Natural killer cell (primary cell): ENCODE measurements around the gene FAM107B. TPM values are rescaled to one million over a fixed set of nuclear protein-coding genes. Genes with fewer than 3 reads are reported as not detected.

Experiments used
- ATAC-seq, 3 donors: fragments of 150-1000 bp in 2 of 3; fragments of 200-7000 bp in 1 of 3; cut with Tn5 transposase; 1 replicate in 1 of 3; 2 replicates in 2 of 3; pipeline ENCODE4 v1.10.0; 2021; ENCODE audit warnings: mild to moderate bottlenecking in 2 of 3, moderate library complexity in 2 of 3
- DNase-seq, 2 donors: peaks; one replicate each; pipeline versions ENCODE4 v3.0.0 to v3.0.0-alpha.2; 2013 to 2021; ENCODE audit warnings: mixed read lengths in 1 of 2
- H3K27ac ChIP-seq: one replicate; pipeline ENCODE4 v1.5.1; 2013; ENCODE audit warnings: mild to moderate bottlenecking, low read length
- H3K27me3 ChIP-seq: one replicate; pipeline ENCODE4 v1.6.1; 2013; ENCODE audit warnings: low read length; ENCODE audit not compliant: control insufficient read depth, insufficient read depth
- H3K36me3 ChIP-seq: one replicate; pipeline ENCODE4 v1.6.1; 2013; ENCODE audit warnings: low read length; ENCODE audit not compliant: control insufficient read depth, insufficient read depth
- H3K4me1 ChIP-seq: one replicate; pipeline ENCODE4 v1.6.1; 2013; ENCODE audit warnings: low read length; ENCODE audit not compliant: control insufficient read depth, insufficient read depth
- H3K4me3 ChIP-seq: one replicate; pipeline ENCODE4 v1.5.1; 2013; ENCODE audit warnings: low read length
- H3K9me3 ChIP-seq: one replicate; pipeline ENCODE4 v1.6.1; 2013; ENCODE audit warnings: low read length; ENCODE audit not compliant: control insufficient read depth, insufficient read depth
- H3K27ac Mint-ChIP-seq, 2 donors: one replicate each; pipeline ENCODE4 v1.8.0; 2022; ENCODE audit warnings: mild to moderate bottlenecking in 2 of 2, mixed read lengths in 2 of 2, moderate library complexity in 1 of 2
- H3K27me3 Mint-ChIP-seq, 2 donors: one replicate each; pipeline ENCODE4 v1.8.0; 2022; ENCODE audit warnings: low read depth in 2 of 2, mixed read lengths in 2 of 2
- H3K36me3 Mint-ChIP-seq: one replicate; pipeline ENCODE4 v1.8.0; 2022; ENCODE audit warnings: mixed read lengths
- H3K4me1 Mint-ChIP-seq, 2 donors: one replicate each; pipeline ENCODE4 v1.8.0; 2022; ENCODE audit warnings: mixed read lengths in 2 of 2
- H3K4me3 Mint-ChIP-seq: one replicate; pipeline ENCODE4 v1.8.0; 2022; ENCODE audit warnings: mild to moderate bottlenecking, moderate library complexity, mixed read lengths
- H3K9me3 Mint-ChIP-seq, 2 donors: one replicate each; pipeline ENCODE4 v1.8.0; 2022; ENCODE audit warnings: mixed read lengths in 2 of 2
- WGBS: methylation state at CpG from one replicate; pipeline ENCODE4 v1.1.7; 2013; ENCODE audit warnings: missing lambda C conversion rate; ENCODE audit not compliant: insufficient coverage; 5-methylcytosine and 5-hydroxymethylcytosine counted together
- intact Hi-C: fragments of 100-400 bp; cut with micrococcal nuclease; formaldehyde crosslinking; loops from one replicate; pipeline ENCODE4 v1.14.2; 2022
- total RNA-seq, 4 donors: library from RNA; stranded (reverse); fragments of 120-200 nt in 1 of 4; gene quantifications; one replicate each; pipeline versions ENCODE4 v1.2.3 to v1.2.4, GENCODE V29; 2013 to 2022
- TF ChIP-seq, protein P1 (sequence below): fragments of 200-600 bp; IDR thresholded peaks from one replicate; pipeline ENCODE4 v1.8.0; 2022; ENCODE audit warnings: antibody characterized with exemption

The FAM107B gene
- total RNA-seq, 3 donors from 2014 or later (not counting 1 experiment from before 2014, with no cell fraction given): 165 to 226 (median 224) TPM

DNA sequence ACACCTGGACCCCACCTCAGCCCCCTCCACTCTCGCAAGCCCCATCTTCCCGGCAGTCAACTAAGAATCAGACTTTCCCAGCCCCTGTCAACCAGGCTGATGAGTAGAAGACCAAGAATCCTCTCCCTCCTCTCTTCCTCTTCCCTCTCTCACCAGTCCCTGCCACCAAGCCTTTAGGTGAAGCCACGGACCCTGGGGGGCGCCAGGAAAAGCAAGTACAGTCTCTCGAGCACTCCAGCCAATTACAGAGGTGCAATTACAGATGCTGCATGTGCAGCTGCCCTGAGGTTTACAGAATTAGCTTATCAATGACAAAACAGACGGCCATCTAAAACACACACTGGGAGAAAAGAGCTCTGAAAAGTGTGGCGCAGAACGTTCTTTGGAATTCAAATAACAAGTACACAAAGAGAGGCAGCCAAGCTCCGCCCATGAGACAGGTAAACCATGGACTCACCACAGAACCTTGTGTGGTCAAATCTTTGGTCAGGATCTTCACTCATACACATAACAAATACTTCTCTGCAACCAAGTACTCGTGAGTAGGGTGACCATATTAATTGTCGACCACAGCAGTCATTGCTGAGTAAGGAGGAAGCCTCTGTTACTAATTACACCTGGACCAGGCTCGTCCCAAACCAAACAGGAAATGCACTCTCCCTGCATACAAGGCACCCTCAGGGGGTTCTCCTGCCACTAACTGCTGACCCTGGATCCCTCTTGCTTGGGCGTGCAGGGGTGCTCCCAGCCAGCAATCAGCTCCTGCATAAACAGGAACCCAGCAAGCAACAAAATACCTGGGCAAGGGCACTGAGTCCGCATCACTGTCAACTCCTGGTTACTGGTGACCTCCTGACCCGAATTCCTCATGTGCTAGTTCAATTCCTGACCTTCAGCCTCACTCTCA, 189.2 kb downstream of the FAM107B start:
- H3K27ac Mint-ChIP-seq: peak overlapping the region; percentile 90 to 98
- TF ChIP-seq, protein P1, sequence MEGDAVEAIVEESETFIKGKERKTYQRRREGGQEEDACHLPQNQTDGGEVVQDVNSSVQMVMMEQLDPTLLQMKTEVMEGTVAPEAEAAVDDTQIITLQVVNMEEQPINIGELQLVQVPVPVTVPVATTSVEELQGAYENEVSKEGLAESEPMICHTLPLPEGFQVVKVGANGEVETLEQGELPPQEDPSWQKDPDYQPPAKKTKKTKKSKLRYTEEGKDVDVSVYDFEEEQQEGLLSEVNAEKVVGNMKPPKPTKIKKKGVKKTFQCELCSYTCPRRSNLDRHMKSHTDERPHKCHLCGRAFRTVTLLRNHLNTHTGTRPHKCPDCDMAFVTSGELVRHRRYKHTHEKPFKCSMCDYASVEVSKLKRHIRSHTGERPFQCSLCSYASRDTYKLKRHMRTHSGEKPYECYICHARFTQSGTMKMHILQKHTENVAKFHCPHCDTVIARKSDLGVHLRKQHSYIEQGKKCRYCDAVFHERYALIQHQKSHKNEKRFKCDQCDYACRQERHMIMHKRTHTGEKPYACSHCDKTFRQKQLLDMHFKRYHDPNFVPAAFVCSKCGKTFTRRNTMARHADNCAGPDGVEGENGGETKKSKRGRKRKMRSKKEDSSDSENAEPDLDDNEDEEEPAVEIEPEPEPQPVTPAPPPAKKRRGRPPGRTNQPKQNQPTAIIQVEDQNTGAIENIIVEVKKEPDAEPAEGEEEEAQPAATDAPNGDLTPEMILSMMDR: no peak
- no peaks in the 10 kb centered on the region for H3K27me3 ChIP-seq
- ATAC-seq: no peak
- peaks cover 2% of the 10 kb centered on the region for H3K36me3 ChIP-seq
- 63% methylated on average over 15 of the region's 15 CpGs for WGBS
- peaks cover 78% of the 10 kb centered on the region for H3K4me1 ChIP-seq
- H3K4me1 Mint-ChIP-seq: peaks cover 81 to 88% of the 10 kb centered on the region in 2 donors
- DNase-seq: peak in 1 of 2 donors; percentile 39
- H3K9me3 ChIP-seq: no peaks in the 10 kb centered on the region
- no peaks in the 10 kb centered on the region for H3K9me3 Mint-ChIP-seq
- peak overlapping the region; percentile 89 for H3K27ac ChIP-seq
- H3K27me3 Mint-ChIP-seq: no peaks in the 10 kb centered on the region
- H3K4me3 ChIP-seq: no peak overlapping the region
- H3K4me3 Mint-ChIP-seq: peak overlapping the region; percentile 47
- intact Hi-C loops: loop anchor here (5.0 kb wide), 2 partner anchors 33 to 62 kb away; no protein-coding TSS in a partner anchor
- no peaks in the 10 kb centered on the region for H3K36me3 Mint-ChIP-seq

DNA sequence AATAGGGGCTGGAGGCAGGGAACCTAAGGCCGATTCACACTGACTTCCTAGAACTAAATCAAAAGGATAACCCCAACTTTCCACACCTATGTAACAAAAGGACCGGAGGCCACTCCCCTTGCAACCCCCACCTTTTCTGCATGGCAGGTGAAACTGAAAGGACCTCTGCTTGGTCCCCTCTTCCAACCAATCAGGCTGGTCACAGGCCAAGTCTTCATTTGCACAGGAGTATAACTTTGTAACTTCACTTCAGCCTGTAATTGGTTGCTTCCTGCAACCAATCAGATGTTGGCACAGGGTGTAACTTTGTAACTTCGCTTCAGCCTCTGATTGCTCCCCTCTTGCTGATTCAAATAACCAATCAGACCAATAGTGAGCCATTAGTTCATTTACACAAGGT, 190.0 kb downstream of the FAM107B start:
- no peaks in the 10 kb centered on the region for H3K36me3 Mint-ChIP-seq
- Histone ChIP-seq H3K27me3 (no peaks in the 10 kb centered on the region), H3K4me3 (no peak overlapping the region), H3K9me3 (no peaks in the 10 kb centered on the region), H3K36me3 (no peaks in the 10 kb centered on the region), H3K27ac (peak overlapping the region; percentile 89), H3K4me1 (peaks cover 85% of the 10 kb centered on the region)
- no peaks in the 10 kb centered on the region for H3K27me3 Mint-ChIP-seq
- intact Hi-C loops: loop anchor here (5.0 kb wide), 2 partner anchors 32 to 63 kb away; no protein-coding TSS in a partner anchor
- DNase-seq (peak in 1 of 2 donors; percentile 71), ATAC-seq (peak in 2 of 3 donors; percentile 8 to 19)
- peaks cover 83 to 86% of the 10 kb centered on the region in 2 donors for H3K4me1 Mint-ChIP-seq
- TF ChIP-seq, protein P1: no peak
- H3K4me3 Mint-ChIP-seq: peak overlapping the region; percentile 60
- WGBS: 79% methylated on average over 3 of the region's 3 CpGs
- H3K27ac Mint-ChIP-seq: peak overlapping the region; percentile 90 to 98
- no peaks in the 10 kb centered on the region for H3K9me3 Mint-ChIP-seq

- Histone ChIP-seq H3K4me3 (no peak overlapping the region), H3K27me3 (no peaks in the 10 kb centered on the region), H3K4me1 (peaks cover 84% of the 10 kb centered on the region), H3K27ac (peak overlapping the region; percentile 72), H3K36me3 (no peaks in the 10 kb centered on the region), H3K9me3 (no peaks in the 10 kb centered on the region)
- DNase-seq (peak in 1 of 2 donors; percentile 49), ATAC-seq (no peak)
- peaks cover 79 to 86% of the 10 kb centered on the region in 2 donors for H3K4me1 Mint-ChIP-seq
- H3K9me3 Mint-ChIP-seq: no peaks in the 10 kb centered on the region
- WGBS: 80% methylated on average over 4 of the region's 4 CpGs
- peak overlapping the region; percentile 57 for H3K4me3 Mint-ChIP-seq
- no peaks in the 10 kb centered on the region for H3K36me3 Mint-ChIP-seq
- no peaks in the 10 kb centered on the region for H3K27me3 Mint-ChIP-seq
- peak overlapping the region; percentile 90 to 98 for H3K27ac Mint-ChIP-seq
- intact Hi-C loops: no loop called here
- TF ChIP-seq, protein P1: no peak
Measured at GRCh38 chr10:14583967-14584366, 190.7 kb downstream of the FAM107B start.
